GM19193 (cell line): Measurements from ENCODE around the gene CAMK2D.

Source experiments
- POLR2A ChIP-seq: IDR thresholded peaks from 4 replicates; pipeline ENCODE4 v1.6.1; 2011; ENCODE audit not compliant: insufficient read depth, insufficient read length; ENCODE audit errors: extremely low read depth

The CAMK2D gene

DNA sequence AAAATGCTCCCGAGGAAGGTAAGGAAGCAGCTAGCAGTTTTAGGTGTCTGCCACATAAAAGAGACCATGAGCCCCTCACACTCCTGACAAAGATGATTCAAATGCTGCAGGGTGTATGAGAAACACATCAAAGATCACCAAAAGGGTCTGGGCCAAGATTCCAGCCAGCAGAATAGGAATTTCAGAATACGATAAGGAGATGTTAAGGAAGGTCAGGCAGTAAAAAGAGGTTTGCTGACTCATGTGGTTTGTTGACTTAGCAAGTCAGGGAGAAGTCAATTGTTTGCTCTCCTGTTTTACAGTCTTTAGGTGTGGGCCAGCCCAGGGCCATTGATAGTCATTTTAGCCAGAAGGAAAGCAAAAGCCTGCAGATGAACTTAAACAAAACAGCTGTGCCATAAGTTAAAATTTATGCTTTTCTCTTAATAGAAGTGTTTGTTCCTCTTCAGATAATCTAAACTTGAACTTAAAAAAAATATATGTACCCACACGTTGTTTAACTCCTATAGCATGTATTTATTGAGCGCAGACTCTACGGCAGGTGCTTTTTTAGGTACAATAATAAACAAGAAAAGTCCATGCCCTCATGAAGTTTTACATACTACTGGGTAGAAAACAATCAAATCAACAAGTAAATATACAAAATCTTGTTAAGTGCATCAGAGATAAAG lies 115.6 kb downstream of the CAMK2D start:
- no peak for TF ChIP-seq POLR2A

- TF ChIP-seq POLR2A = no peak
Measured at GRCh38 chr4:113645288-113645687, 116.2 kb downstream of the CAMK2D start.

DNA sequence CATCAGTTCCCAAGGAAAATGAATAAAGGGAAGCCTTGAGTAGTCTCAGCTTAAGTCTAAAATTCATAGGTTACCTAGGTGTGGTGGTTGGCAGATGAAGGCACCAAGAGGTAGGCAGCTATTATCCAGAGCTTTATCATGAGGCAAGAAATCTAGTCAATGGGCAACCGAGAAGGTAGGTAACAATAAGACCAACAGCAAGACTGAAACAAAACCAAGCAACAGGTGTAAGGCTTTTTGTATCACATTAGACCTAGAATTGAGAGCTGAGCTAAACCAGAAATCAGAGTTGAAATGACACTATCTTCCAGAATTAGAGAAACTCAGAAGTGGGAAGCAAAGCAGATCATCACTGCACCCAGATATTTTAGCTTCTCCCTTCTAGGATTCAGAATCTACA lies 117.1 kb downstream of the CAMK2D start:
- TF ChIP-seq POLR2A = no peak

DNA sequence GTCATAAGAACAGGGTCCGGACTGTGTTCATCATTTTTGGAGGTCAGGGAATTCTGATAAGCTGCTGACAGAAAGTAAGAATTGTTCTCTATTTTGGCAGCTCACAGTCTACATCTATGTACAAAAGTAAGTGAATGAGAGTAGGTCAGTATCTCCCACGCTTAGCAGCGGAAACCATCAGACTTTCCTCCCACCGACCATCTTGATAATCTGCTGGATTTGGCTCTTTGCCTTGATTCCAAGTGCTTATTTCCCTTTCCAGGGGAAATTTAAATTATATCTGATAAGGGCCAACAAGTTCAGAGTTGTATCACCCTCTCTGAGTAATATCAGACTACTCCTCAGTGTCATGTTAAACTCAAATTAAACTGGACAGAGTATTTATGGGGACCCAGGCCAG lies 118.0 kb downstream of the CAMK2D start:
- no peak for TF ChIP-seq POLR2A

- no peak for TF ChIP-seq POLR2A
Measured at GRCh38 chr4:113641025-113641431, 120.5 kb downstream of the CAMK2D start.

DNA sequence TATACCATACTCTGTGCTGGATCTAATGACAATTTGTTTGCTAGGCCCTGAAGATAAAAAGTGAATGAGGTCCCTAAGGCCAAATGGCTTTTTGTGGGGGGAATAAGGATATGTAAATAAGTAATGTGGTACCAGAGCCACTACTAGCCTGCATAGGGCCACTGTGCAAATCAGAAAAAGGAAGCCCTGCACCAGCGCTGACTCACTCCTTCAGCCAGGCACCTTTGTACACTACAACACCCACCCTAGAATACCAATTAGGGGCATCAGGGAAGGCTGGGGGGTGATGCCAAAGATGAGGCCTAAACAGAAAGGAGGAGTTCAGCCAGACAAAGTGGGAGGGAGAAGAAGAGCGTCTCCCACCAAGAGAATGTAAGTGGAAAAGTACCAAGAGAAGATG lies 122.2 kb downstream of the CAMK2D start:
- no peak for TF ChIP-seq POLR2A

DNA sequence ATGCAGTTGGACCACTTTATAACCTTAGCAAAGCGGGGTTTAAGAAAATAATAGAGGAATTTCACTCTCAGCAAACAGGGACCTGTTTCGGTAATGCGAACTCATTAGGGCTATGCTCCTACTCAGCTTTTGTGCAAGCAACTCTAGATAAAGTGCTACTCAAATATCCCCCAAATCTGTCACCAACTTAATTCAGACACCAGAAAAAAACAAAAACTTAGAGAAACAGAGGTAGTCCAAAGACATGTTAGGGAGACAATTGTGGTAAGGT lies 123.0 kb downstream of the CAMK2D start:
- no peak for TF ChIP-seq POLR2A

DNA sequence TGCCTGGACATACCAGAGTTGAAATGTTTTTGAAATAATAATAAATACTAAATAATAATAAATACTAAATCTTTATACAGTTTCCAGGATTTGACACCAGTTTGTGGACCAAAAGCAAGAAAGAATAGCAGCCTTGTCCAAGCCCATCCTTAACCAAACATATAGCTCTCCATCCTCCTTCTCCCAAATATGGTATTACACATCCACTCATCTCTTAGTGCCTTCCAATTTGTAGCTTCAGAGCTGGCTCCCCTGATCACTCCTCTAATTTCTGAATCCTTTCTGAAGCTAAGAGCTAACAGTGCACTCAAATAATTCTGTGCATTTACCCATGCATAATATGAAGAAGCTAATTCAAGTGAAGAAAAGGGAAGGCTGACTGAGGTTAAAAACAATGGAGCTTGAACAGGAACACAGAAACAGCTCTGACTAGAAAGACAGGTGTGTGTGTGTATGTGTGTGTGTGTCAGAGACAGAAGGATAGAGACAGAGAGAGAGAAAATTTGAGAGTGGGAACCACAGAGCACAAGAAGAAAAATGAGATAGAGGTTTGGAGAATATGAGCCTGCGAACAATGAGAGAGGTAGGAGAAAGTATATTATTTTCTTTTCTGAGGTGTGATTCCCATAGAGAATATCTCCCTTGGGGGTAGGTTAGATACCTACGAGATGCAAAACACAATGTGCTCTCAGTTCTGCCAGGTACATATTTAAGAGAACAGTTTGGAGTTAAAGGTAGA lies 123.5 kb downstream of the CAMK2D start:
- TF ChIP-seq POLR2A = no peak

- TF ChIP-seq POLR2A = no peak
Measured at GRCh38 chr4:113637363-113637762, 124.2 kb downstream of the CAMK2D start.

GRCh38 chr4:113636877-113637276 lies 124.7 kb downstream of the CAMK2D start:
- no peak for TF ChIP-seq POLR2A

GRCh38 chr4:113636438-113636818 lies 125.1 kb downstream of the CAMK2D start:
- no peak for TF ChIP-seq POLR2A

GRCh38 chr4:113635739-113636437 lies 125.7 kb downstream of the CAMK2D start:
- TF ChIP-seq POLR2A = no peak

GRCh38 chr4:113634081-113634969 lies 127.2 kb downstream of the CAMK2D start:
- TF ChIP-seq POLR2A = no peak

- no peak for TF ChIP-seq POLR2A
Measured at GRCh38 chr4:113633467-113633866, 128.1 kb downstream of the CAMK2D start.

DNA sequence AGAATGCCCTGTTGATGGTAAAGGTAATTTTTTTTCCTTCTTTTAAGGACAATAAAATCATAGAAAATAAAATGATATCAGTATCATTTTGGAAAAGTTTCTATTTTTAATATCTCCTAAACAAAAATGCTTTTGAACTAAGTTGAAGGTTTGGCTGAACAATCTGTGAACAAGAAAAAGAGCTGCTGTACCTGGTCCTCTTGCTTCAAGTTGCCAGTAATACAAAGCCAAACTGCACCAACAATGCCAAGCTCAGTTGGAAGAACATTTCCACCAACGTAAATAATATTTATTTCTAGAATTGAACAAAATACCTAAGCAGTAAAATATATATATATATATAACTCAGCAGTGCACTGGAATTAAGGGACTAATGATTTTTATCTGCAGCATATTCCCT lies 132.8 kb downstream of the CAMK2D start:
- no peak for TF ChIP-seq POLR2A
